GM21447 (cell line): ENCODE data around the gene GNG7.
"Not testable (repeated sequence)": the region's sequence is repeated elsewhere in the genome, so short reads cannot be mapped to it uniquely, and the experiment has no call there.

Experiments
- ATAC-seq: cut with Tn5 transposase; IDR thresholded peaks from one replicate; pipeline ENCODE4 v1.9.1; 2021; ENCODE audit not compliant: unreplicated experiment

The GNG7 gene

DNA sequence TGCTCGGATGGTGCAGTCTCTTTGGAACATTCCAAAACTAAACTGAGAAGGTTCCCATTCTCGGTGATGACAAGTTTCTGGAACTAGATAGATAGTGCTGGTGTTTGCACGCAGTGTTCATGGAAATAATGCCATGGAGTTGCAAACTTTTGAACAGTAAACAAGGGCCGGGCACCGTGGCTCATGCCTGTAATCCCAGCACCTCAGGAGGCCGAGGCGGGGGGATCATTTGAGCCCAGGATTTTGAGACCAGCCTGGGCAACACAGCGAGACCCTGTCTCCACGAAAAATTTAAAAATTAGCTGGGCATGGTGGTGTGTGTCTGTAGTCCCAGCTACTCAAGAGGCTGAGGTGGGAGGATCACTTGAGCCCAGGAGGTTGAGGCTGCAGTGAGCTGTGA, 95.7 kb downstream of the GNG7 start:
- ATAC-seq: not testable (repeated sequence)

DNA sequence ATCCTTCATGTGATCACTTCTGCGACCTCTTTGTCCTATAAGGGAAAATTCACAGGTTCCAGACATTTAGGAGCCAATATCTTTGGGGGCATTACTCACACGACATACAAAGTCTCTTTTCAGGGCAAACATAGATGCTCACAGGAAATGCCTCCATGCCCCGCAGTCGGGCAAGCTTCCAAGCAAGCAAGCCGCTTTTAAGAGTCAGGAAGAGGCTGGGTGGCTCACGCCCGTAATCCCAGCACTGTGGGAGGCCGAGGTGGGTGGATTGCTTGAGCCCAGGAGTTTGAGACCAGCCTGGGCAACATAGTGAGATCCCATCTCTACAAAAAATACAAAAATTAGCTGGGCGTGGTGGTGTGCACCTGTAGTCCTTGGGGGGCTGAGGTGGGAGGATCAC, 96.6 kb downstream of the GNG7 start:
- not testable (repeated sequence) for ATAC-seq

DNA sequence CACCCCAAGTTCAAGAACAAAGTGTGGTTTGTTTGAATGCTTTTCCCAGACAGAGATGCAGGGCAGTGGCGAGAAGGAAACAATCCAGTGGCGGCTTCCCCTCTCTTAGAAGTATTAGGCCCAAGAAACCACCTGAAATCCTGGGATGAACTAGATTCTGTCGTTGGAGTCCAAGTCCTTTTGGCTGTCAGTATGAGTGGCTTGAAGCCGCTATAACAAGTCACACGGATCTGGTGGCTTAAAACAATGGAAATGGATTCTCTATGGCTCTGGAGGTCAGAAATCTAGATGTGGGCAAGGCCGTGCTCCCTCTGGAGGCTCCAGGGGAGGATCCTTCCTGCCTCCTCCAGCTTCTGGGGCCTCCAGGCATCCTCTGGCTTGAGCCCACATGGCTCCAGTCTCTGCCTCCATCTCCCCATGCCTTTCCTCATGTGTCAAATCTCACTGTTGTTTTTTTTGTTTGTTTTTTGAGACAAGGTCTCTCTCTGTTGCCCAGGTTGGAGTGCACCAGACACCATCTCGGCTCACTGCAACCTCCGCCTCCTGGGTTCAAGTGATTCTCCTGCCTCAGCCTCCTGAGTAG, 97.7 kb downstream of the GNG7 start:
- ATAC-seq: no peak

DNA sequence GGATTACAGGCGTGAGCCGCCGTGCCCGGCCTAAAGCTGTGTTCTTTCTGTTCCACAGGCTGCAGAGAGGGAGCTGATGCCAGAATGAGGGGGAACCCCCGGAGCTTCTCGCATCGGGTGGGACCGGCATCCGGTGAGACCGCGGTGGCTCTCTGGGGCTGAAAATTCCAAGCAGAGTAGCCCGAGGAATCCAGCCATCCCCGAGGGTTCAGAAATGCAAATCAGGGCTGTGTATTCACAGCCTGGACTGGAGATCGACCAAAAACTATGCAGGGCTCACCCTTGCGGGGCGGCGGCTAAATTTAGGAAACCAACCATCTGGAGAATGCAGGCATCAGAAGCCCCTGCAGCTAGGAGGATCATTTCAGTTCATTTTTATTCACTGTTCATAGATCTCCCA, 99.2 kb downstream of the GNG7 start:
- ATAC-seq: no peak

DNA sequence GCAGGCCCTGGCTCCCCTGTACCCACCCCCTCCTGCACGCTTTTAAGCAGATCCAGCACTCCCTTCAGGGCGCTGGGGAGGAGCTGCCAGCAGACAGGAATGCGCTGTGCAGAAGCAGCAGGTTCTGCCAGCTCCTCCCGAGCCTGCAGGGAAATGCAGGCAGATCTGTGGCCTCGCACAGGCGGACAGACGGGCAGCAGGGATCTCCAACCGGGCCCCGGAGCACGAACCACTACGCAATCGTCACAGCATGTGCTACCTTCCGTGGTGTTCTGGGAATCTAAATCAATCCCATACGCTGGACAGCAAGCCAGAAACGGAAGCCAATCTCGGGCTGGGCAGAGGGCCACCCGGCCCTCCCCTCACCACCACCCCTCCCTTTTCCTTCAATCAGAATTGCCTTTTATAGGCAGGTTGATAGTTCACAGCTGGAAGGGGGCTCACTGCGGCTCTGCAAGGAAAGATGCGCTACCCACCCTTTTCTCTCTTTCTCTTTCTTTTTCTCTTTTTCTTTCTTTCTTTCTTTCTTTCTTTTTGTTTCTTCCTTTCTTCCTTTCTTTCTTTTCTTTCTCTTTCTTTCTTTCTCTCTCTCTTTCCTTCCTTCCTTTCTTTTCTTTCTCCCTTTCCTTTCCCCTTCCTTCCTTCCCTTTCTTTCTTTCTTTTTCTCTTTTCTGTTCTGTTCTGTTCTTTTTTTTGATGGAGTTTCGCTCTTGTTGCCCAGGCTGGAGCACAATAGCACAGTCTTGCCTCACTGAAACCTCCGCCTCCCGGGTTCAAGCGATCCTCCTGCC, 99.9 kb downstream of the GNG7 start:
- no peak for ATAC-seq

DNA sequence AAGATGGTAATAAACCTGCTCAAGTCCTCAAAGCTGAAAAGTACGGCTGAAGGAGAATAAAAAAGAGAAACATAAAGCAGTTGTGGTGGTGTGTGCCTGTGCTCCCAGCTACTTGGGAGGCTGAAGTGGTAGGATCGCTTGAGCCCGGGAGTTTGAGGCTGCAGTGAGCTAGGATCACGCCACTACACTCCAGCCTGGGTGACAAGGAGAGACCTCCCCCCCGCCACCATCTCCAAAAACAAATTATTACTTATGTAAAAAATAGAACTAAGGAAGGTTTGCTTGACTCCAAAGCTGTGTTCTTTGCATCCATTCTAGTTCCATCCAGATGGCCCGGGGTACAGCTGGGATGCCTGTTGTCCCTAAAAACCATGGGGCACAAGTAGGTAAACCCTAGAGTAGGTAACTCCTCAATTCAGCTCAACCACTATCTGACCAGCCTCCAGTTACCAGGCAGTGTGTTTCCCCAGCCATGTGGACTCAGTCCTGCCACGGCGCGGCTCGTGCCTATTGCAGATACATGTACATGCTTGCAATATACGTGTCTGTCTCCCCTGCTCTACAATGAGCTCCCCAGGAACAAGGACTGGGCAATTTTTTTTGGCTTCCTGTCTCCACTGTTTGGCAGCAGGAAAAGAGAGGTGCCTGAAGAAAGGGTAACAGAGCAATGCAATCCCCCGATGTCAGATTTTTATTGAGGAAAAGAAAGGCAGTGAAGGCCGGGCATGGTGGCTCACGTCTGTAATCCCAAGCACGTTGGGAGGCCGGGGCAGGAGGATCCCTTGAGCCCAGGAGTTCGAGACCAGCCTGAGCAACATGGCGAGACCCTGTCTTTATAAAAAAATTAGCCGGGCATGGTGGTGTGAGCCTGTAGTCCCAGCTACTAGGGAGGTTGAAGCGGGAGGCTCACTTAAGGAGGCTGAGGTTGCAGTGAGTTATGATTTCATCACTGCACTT, 101.3 kb downstream of the GNG7 start:
- ATAC-seq: no peak

DNA sequence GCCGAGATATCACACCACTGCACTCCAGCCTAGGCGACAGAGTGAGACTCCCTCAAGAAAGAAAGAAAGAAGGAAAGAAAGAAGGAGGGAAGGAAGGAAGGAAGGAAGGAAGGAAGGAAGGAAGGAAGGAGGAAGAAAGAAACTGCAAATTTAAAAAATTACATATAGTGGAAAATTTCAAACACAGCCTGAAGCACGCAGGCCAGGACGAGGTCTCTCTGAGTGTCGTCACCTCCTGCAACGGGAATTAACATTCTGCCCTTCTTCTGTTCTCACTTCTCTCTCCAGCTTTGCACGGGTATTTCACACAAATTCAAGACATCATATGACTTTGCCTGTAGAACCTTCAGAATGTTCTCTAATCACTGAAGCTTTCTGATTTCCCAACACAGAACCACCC, 108.2 kb downstream of the GNG7 start:
- ATAC-seq: no peak

DNA sequence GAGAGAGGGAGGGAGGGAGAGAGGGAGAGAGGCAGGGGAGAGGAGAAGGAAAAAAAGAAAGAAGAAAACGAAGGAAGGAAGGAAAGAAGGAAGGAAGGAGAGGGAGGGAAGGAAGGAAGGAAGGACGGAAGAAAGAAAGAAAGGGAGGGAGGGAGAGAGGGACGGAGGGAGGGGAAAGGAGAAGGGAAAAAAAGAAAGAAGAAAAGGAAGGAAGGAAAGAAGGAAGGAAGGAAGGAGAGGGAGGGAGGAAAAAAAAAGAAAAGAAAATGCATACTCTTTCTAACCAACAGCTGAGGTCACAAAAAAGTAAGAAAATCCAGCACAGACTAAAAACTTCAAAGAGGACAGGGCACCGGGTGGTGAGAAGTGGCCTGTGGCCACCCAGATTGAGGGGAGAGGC, 109.7 kb downstream of the GNG7 start:
- ATAC-seq: no peak

DNA sequence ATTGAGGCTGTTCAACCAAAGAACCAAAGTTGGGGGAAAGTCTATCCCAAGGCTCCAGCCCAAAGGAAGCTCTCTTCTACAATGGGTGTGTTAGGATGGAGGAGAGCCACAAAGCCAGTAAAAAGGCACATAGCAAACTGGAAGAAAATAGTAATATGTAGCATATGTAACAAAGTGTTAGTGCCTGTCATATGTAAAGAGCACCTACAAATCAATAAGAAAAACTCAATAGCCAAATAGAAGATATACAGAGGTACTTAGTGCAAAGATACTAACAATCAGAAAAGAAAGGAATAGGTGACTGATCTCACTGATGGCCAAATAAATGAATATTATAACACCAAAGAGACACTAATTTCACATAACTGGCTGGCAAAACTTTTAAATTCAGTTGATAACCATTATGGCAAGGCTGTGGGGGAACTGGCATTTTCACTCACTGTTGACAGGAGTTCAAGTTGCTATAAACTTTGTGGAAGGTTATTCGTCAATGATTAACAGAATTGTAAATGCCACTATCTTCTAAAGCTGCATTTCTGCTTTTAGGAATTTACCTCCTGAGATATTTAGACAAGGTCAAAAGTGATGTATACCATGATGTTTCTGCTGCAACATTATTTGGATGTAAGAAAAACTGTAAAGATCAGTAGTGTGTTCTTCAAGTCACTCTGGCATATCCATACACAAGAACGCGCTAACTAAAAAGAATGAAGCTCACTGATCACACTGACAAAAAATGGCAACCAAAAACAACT, 110.8 kb downstream of the GNG7 start:
- ATAC-seq: no peak

DNA sequence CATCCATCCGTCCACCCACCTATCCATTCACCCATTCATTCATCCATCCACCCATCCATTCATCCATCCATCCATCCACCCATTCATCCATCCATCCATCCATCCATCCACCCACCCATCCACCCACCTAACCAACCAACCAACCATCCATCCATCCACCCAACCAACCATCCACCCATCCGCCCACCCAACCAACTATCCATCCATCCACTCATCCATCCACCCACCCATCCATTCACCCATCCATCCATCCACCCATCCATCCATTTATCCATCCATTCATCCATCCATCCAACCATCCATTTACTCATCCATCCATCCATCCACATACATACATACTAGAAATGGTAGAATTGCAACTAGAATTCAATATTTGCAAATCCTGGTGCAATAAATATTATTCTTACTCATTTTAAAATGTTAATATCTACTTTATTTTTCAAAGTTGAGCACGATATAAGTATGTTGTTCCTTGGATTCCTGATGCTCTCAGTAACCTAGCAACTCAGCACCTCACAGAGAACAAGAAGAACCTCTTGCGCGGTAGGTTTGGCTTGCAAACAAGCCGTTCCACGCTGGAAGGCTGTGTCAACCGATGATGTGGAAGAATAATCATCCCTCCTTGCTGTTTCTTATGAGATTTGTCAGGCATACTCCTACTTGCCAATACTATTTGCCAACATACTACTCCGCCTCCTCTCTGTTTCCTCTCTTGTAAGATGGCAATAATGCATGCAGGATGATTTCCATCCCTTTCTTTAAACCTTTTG, 111.7 kb downstream of the GNG7 start:
- no peak for ATAC-seq

DNA sequence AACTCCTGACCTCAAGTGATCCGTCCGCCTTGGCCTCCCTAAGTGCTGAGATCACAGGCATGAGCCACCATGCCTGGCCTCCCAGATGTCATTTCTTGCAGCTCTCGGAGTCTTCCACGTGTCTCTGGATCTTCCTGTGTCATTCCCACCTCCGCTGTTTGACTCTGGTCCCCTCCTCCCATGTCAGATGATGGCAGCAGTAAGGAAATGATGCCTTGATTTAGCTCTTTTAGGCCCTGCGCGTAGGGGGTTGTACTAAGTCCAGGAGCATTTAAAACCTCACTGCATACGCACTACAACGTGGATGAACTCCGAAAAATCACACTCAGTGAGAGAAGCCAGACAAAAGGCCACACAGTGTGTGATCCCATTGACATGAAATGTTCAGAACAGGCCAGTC, 113.1 kb downstream of the GNG7 start:
- ATAC-seq: no peak

DNA sequence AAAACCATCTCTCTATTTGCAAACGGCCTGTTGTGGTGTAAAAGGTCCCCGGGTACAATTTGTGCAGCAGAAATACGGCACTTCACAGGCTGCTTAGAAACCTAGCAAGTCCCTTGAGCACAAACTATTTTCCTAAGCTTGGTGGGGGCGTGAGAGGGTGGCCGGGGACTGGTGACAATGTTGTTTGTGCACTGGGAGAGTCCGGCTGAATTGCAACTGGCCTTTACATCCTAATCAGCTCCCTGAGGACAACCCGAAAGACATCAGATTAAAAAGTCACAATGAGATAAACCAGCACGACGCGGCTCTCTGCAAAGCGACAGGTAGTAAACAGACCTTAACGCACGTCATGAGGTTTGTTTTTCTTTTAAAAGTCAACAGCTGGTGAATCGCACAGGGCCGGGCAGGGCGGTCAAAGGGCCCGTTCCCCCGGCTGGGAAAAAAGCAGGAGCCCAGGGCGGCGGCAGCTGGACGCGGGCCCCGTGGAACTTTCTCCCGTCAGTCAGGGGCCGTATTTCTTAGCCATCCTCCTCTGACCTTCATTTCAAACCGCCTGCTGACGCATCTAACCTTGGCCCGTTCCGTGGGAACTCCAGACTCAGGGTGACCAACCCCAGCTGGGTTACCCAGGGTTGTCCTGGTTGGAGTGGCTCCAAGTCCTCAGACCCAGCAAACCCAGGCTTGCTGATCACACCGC, 114.3 kb downstream of the GNG7 start:
- ATAC-seq: no peak

DNA sequence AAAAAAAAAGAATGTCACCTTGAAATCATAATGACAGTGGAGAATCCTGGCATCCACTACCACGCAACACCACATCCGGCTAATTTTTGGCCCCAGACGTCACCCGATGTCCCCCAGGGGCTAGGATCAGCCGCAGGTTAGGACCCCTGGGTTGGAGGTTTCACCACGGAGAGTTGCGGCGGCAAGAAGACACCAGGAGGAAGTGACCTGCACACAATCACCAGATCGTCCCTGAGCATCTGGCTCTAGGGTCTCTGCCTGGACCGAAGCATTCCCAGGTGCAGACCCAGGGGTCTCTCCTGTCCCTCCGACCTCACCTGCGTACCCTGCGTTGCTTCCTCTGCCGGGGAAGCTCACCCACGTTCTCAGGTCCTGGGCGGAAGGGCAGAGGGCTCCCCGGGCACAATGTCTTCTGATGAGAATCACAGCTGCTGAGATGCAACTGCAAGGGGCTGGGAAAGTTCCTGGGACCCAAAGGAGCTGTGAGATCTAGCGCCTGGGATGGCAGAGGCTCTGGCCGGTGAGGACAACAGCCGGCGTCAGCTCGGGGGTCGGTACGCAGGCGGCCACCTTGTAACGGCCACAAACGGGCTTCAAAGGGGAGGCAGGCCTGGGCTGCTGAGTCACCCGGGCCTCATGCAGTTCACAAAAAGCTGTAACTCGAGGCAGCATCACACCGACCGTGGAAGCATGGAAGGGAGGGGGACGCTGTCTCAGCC, 115.3 kb downstream of the GNG7 start:
- ATAC-seq: no peak

DNA sequence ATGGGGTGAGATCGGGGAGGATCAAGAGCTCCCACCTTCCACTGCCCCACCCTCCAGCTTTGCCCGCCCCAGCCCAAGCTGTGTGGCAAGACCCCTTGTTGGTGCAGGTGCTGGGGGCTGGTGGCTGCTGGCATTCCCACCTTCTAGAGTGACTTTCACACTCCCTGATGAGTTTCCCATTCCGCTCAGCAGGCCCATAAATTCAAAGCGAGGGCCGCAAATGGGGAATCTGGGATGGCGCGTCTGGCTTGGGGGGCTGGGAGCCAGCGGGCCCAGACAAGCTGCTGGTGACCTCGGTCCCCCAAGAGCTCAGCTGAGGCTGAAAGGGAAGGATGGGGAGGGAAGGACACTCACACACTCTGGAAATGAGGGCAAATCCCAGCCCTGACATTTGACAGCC, 116.3 kb downstream of the GNG7 start:
- no peak for ATAC-seq

DNA sequence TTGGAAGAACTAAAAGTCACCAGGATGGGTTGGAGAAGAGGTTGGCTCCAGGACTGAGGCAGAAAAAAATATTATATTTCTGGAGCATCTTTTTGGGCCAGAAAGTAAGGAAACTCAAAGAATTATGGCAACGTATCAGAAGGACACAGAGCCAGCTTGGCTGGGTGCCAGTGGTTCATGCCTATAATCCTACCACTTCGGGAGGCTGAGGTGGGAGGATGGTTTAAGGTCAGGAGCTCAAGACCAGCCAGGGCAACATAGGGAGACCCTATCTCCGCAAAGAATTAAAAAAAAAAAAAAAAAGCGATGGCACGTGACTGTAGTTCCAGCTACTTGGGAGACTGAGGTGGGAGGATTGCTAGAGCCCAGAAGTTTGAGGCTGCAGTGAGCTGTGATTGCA, 118.5 kb downstream of the GNG7 start:
- ATAC-seq: no peak

DNA sequence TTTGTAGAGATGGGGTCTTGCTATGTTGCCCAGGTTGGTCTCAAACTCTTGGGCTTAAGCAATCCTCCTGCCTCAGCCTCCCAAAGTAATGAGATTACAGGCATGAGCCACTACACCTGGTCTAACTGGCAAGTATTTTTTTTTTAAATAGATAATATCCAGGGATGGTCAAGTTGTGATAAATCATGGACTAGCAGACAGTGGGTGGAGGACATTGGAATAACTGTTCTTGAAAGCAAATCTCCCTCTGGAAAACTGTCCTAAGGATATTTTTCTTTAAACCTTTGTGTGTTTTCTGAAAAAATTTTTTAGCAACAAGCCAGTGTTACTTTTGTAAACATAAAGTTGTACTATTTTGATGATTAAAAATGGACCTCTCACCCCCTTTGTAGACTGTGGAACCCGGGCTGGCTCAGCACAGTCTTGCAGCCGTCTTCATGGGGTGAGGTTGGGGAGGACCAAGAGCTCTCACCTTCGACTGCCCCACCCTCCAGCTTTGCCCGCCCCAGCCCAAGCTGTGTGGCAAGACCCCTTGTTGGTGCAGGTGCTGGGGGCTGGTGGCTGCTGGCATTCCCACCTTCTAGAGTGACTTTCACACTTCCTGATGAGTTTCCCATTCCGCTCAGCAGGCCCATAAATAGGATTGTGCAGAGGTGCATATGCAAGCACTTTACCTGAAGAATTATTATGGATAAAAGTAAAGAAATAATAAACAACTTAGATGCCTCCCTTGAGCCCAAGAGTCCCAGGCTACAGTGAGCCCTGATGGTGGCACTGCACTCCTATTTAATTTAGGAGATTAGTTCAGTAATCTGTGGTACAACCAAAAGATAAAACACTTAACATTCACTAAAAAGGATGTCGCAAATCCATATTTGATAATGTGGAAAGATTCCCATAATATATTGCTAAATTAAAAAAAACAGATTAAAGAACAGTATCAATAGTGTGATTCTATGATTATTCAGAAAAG, 119.2 kb downstream of the GNG7 start:
- ATAC-seq: no peak

DNA sequence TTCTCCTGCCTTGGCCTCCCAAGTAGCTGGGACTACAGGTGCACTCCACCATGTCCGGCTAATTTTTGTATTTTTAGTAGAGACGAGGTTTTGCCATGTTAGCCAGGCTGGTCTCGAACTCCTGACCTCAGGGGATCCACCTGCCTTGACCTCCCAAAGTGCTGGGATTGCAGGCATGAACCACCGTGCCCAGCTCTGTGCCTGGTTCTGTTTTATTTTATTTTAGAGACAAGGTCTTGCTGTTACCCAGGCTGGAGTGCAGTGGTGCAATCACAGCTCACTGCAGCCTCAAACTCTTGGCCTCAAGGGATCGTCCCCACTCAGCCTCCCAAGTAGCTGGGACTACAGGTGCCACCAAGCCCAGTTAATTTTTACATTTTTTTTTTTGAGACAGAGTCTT, 122.1 kb downstream of the GNG7 start:
- not testable (repeated sequence) for ATAC-seq
